IMR-90 (cell line): ENCODE measurements around the gene FAM78B. TPM values are rescaled to one million over a fixed set of nuclear protein-coding genes. Genes with fewer than 3 reads are reported as not detected.

Experiments
- ATAC-seq: fragments of 200-7000 bp; cut with Tn5 transposase; 2 replicates; pipeline ENCODE4 v1.9.1; 2020; ENCODE audit warnings: low read depth, mild to moderate bottlenecking, moderate library complexity
- BruUV-seq: library from RNA; stranded (reverse); fragments of 400-500 nt; replicated peaks from 2 replicates; lab custom pipeline; 2021; lab: Mats Ljungman, UMichigan
- CTCF ChIA-PET: fragments of 300-600 bp; formaldehyde crosslinking; extraction: SDS; loops from one replicate; lab custom pipeline; 2021; ENCODE audit warnings: antibody characterized with exemption; lab: Yijun Ruan, JAX
- POLR2A ChIA-PET: fragments of 300-600 bp; sonication (Branson Sonifier 250); formaldehyde crosslinking; loops from one replicate; lab custom pipeline; 2022; ENCODE audit warnings: antibody characterized with exemption; ENCODE audit not compliant: unreplicated experiment; lab: Charles Lee
- DNase-seq: peaks from one replicate; pipeline ENCODE4 v3.0.0; 2013
- H2AFZ ChIP-seq: replicated peaks from 2 replicates; pipeline ENCODE3; 2013; ENCODE audit warnings: low read length, mild to moderate bottlenecking; ENCODE audit not compliant: poor library complexity
- H2AK5ac ChIP-seq: 2 replicates; pipeline ENCODE4 v1.6.1; 2013; ENCODE audit warnings: low read depth, low read length, inconsistent platforms
- H2AK9ac ChIP-seq: replicated peaks from 2 replicates; pipeline ENCODE3; 2013; ENCODE audit warnings: mild to moderate bottlenecking, low read depth, low read length, moderate library complexity; ENCODE audit not compliant: poor library complexity
- H2BK120ac ChIP-seq: 2 replicates; pipeline ENCODE4 v1.6.1; 2013; ENCODE audit warnings: low read depth, low read length, inconsistent platforms
- H2BK15ac ChIP-seq: 3 replicates; pipeline ENCODE4 v1.6.1; 2013; ENCODE audit warnings: low read depth, low read length, inconsistent platforms
- H2BK20ac ChIP-seq: 2 replicates; pipeline ENCODE4 v1.6.1; 2013; ENCODE audit warnings: low read depth, mild to moderate bottlenecking, inconsistent platforms, low read length, moderate library complexity
- H2BK5ac ChIP-seq: 2 replicates; pipeline ENCODE4 v1.6.1; 2013; ENCODE audit warnings: mild to moderate bottlenecking, low read depth, low read length, inconsistent platforms; ENCODE audit not compliant: poor library complexity, severe bottlenecking
- H3K14ac ChIP-seq: replicated peaks from 2 replicates; pipeline ENCODE4 v1.6.1; 2013; ENCODE audit warnings: low read depth, low read length, inconsistent platforms
- H3K18ac ChIP-seq: 2 replicates; pipeline ENCODE4 v1.6.1; 2013; ENCODE audit warnings: low read depth, low read length, control low read depth
- H3K23ac ChIP-seq: 2 replicates; pipeline ENCODE4 v1.6.1; 2013; ENCODE audit warnings: low read depth, low read length, inconsistent platforms
- H3K27ac ChIP-seq: 2 replicates; pipeline ENCODE4 v1.5.1; 2013; ENCODE audit warnings: mild to moderate bottlenecking, control low read depth, low read length; ENCODE audit not compliant: insufficient read depth
- H3K27me3 ChIP-seq: 2 replicates; pipeline ENCODE4 v1.6.1; 2013; ENCODE audit warnings: low read length; ENCODE audit not compliant: control insufficient read depth, insufficient read depth
- H3K36me3 ChIP-seq: 2 replicates; pipeline ENCODE4 v1.6.1; 2013; ENCODE audit warnings: low read length, mixed read lengths; ENCODE audit not compliant: control insufficient read depth, insufficient read depth
- H3K4ac ChIP-seq: 2 replicates; pipeline ENCODE4 v1.6.1; 2013; ENCODE audit warnings: low read depth, low read length, inconsistent platforms
- H3K4me1 ChIP-seq: 2 replicates; pipeline ENCODE4 v1.6.1; 2013; ENCODE audit warnings: low read length, mixed read lengths; ENCODE audit not compliant: control insufficient read depth, insufficient read depth
- H3K4me2 ChIP-seq: 2 replicates; pipeline ENCODE4 v1.6.1; 2013; ENCODE audit warnings: low read depth, mild to moderate bottlenecking, control low read depth, low read length, moderate library complexity
- H3K4me3 ChIP-seq: 2 replicates; pipeline ENCODE4 v1.5.1; 2013; ENCODE audit warnings: low read depth, mild to moderate bottlenecking, control low read depth, low read length, moderate library complexity; ENCODE audit not compliant: insufficient read depth
- H3K56ac ChIP-seq: 2 replicates; pipeline ENCODE4 v1.6.1; 2013; ENCODE audit warnings: low read length, inconsistent platforms; ENCODE audit not compliant: insufficient read depth; ENCODE audit errors: extremely low read depth
- H3K79me1 ChIP-seq, 2 experiments: 2 replicates each; pipeline ENCODE4 v1.6.1; 2013; ENCODE audit warnings: low read length in 2 of 2, inconsistent platforms in 1 of 2, low read depth in 1 of 2
- H3K9ac ChIP-seq: 2 replicates; pipeline ENCODE4 v1.6.1; 2013; ENCODE audit warnings: low read depth, low read length, control low read depth
- H3K9me1 ChIP-seq: 2 replicates; pipeline ENCODE4 v1.6.1; 2013; ENCODE audit warnings: low read length, inconsistent platforms; ENCODE audit not compliant: insufficient read depth
- H3K9me3 ChIP-seq: 2 replicates; pipeline ENCODE4 v1.6.1; 2013; ENCODE audit warnings: low read length; ENCODE audit not compliant: control insufficient read depth, insufficient read depth
- H4K20me1 ChIP-seq: 2 replicates; pipeline ENCODE4 v1.6.1; 2013; ENCODE audit warnings: low read length, inconsistent platforms; ENCODE audit not compliant: insufficient read depth
- H4K5ac ChIP-seq: 2 replicates; pipeline ENCODE4 v1.6.1; 2013; ENCODE audit warnings: mild to moderate bottlenecking, low read depth, low read length, control low read depth
- H4K8ac ChIP-seq, 2 experiments: 2 replicates each; pipeline ENCODE4 v1.6.1; 2013; ENCODE audit warnings: low read depth in 2 of 2, low read length in 2 of 2, control low read depth in 1 of 2, inconsistent platforms in 1 of 2
- H4K91ac ChIP-seq: 2 replicates; pipeline ENCODE4 v1.6.1; 2013; ENCODE audit warnings: low read depth, low read length, inconsistent platforms; ENCODE audit not compliant: insufficient read depth
- BHLHE40 ChIP-seq: fragments of 150-350 bp; IDR thresholded peaks from 2 replicates; pipeline ENCODE4 v1.6.1; 2016; ENCODE audit warnings: mild to moderate bottlenecking, low read depth, low read length
- CEBPB ChIP-seq: IDR thresholded peaks from 2 replicates; pipeline ENCODE4 v1.6.1; 2012; ENCODE audit warnings: low read depth, low read length, improper control_type of control experiment
- CHD1 ChIP-seq: IDR thresholded peaks from 2 replicates; pipeline ENCODE4 v1.6.1; 2012; ENCODE audit warnings: low read depth, low read length, improper control_type of control experiment
- FOS ChIP-seq: fragments of 150-350 bp; IDR thresholded peaks from 2 replicates; pipeline ENCODE4 v1.6.1; 2016; ENCODE audit warnings: low read depth, low read length
- MAFK ChIP-seq: IDR thresholded peaks from 2 replicates; pipeline ENCODE4 v1.6.1; 2012; ENCODE audit warnings: low read depth, low read length, improper control_type of control experiment
- MAZ ChIP-seq: IDR thresholded peaks from 2 replicates; pipeline ENCODE4 v1.6.1; 2012; ENCODE audit warnings: low read depth, mild to moderate bottlenecking, low read length, improper control_type of control experiment, moderate library complexity, borderline replicate concordance
- MXI1 ChIP-seq: IDR thresholded peaks from 2 replicates; pipeline ENCODE4 v1.6.1; 2012; ENCODE audit warnings: low read depth, mild to moderate bottlenecking, low read length, moderate library complexity, borderline replicate concordance
- NFE2L2 ChIP-seq: fragments of 150-350 bp; IDR thresholded peaks from 2 replicates; pipeline ENCODE4 v1.6.1; 2016; ENCODE audit warnings: low read depth, mild to moderate bottlenecking, low read length
- POLR2A ChIP-seq: IDR thresholded peaks from 2 replicates; pipeline ENCODE4 v1.6.1; 2012; ENCODE audit warnings: mild to moderate bottlenecking, low read depth, low read length
- RAD21 ChIP-seq: IDR thresholded peaks from 2 replicates; pipeline ENCODE4 v1.6.1; 2012; ENCODE audit warnings: low read length, improper control_type of control experiment
- RCOR1 ChIP-seq: IDR thresholded peaks from 2 replicates; pipeline ENCODE4 v1.6.1; 2012; ENCODE audit warnings: mild to moderate bottlenecking, low read length, improper control_type of control experiment; ENCODE audit not compliant: insufficient replicate concordance
- RFX5 ChIP-seq: IDR thresholded peaks from 2 replicates; pipeline ENCODE4 v1.8.0; 2012; ENCODE audit warnings: low read depth, mild to moderate bottlenecking, low read length, moderate library complexity
- SMC3 ChIP-seq: fragments of 150-350 bp; IDR thresholded peaks from 2 replicates; pipeline ENCODE4 v1.6.1; 2016; ENCODE audit warnings: low read depth, mild to moderate bottlenecking, antibody characterized with exemption, low read length, moderate library complexity
- WGBS, 2 experiments: methylation state at CpG; one replicate each; pipeline versions ENCODE4 v1.1.5 to v1.1.7; 2013; ENCODE audit warnings: missing lambda C conversion rate in 2 of 2; ENCODE audit not compliant: insufficient read length in 1 of 2; ENCODE audit errors: extremely low coverage in 2 of 2; 5-methylcytosine and 5-hydroxymethylcytosine counted together
- dilution Hi-C: fragments of 300-500 bp; cut with HindIII; formaldehyde crosslinking; loops from one replicate; pipeline ENCODE4 v1.14.3; 2018; ENCODE audit warnings: low sequenced_read_pairs; ENCODE audit not compliant: unreplicated experiment
- in situ Hi-C: fragments of 300-500 bp; cut with MboI; formaldehyde crosslinking; loops from 3 replicates; pipeline ENCODE4 v1.14.3; 2019; ENCODE audit warnings: low sequenced_read_pairs, inconsistent platforms, mixed read lengths
- intact Hi-C: fragments of 100-400 bp; cut with micrococcal nuclease; formaldehyde crosslinking; loops from 2 replicates; pipeline ENCODE4 v1.10.0; 2022
- polyA plus RNA-seq, 3 experiments: library from polyadenylated mRNA; depleted of rRNA; stranded (reverse); fragments of >200 nt; gene quantifications; 2 replicates each; pipeline ENCODE4 v1.2.3, GENCODE V29; 2012; ENCODE audit warnings: low replicate concordance in 1 of 3
- total RNA-seq: library from RNA; depleted of rRNA; stranded (reverse); fragments of >200 nt; gene quantifications from 2 replicates; pipeline ENCODE4 v1.2.3, GENCODE V29; 2012
- TF ChIP-seq, protein P1 (sequence below): fragments of 150-350 bp; IDR thresholded peaks from 2 replicates; pipeline ENCODE4 v1.6.1; 2017; ENCODE audit warnings: mild to moderate bottlenecking, antibody characterized with exemption, low read length, low read depth
- TF ChIP-seq, protein P2 (sequence below): conservative IDR thresholded peaks from 2 replicates; pipeline ENCODE4 v1.5.1; 2012; ENCODE audit warnings: mild to moderate bottlenecking, low read depth, low read length, improper control_type of control experiment
- TF ChIP-seq, protein P3 (sequence below): fragments of 150-350 bp; IDR thresholded peaks from 2 replicates; pipeline ENCODE4 v1.6.1; 2016; ENCODE audit warnings: low read depth, mild to moderate bottlenecking, low read length, moderate library complexity, borderline replicate concordance

The FAM78B gene
- total and polyA plus RNA-seq, 2 of the 4 experiments (the other 2 are of a cell fraction), result under 0.01 to 0.12 TPM

DNA sequence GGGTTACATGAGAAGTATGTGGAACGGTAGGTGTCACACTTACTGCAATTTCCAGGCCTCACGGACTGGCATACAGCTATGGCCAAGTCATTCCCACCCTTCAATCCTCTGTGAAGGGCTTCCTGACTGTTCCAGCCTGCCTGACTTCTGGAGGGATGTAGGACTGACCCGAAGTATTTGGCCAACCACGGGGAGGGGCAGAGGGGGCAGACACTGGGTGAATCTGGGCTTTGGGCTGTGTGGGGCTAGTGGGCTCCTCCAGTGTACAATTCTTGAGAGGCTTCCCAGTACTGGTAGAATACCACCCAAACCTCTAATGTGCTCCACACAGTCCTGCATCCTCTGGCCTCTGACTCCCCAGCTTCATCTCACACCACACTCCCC lies 78.2 kb downstream of the FAM78B start:
- Histone ChIP-seq H4K8ac (no peak overlapping the region), H2BK120ac (no peak overlapping the region), H3K27ac (no peak overlapping the region), H2AFZ (no peak overlapping the region), H3K27me3 (no peaks in the 10 kb centered on the region), H4K20me1 (no peaks in the 10 kb centered on the region), H3K9ac (no peak overlapping the region), H2BK15ac (no peak overlapping the region), H4K5ac (no peak overlapping the region), H3K4me1 (no peaks in the 10 kb centered on the region), H2BK5ac (no peak overlapping the region), H2AK9ac (no peak overlapping the region), H3K4ac (no peak overlapping the region), H2AK5ac (no peak overlapping the region), H3K9me3 (peaks cover 26% of the 10 kb centered on the region), H2BK20ac (no peak overlapping the region), H3K9me1 (no peaks in the 10 kb centered on the region), H3K56ac (no peak overlapping the region), H3K4me3 (no peak overlapping the region), H3K4me2 (no peak overlapping the region), H4K91ac (no peak overlapping the region), H3K18ac (no peak overlapping the region), H3K79me1 (no peaks in the 10 kb centered on the region), H3K23ac (no peak overlapping the region), H3K36me3 (no peaks in the 10 kb centered on the region), H3K14ac (no peak overlapping the region)
- dilution Hi-C loops (no loop called here), in situ Hi-C loops (no loop called here), intact Hi-C loops (no loop called here)
- ATAC-seq, result no peak
- POLR2A ChIA-PET, result no interaction called here
- CTCF ChIA-PET, result no interaction called here
- no peak for DNase-seq
- BruUV-seq, result no TSS peak
- TF ChIP-seq SMC3, result no peak
- TF ChIP-seq MXI1, result no peak
- TF ChIP-seq NFE2L2, result no peak
- TF ChIP-seq MAFK, result no peak
- TF ChIP-seq RFX5, result no peak
- TF ChIP-seq, protein P1, sequence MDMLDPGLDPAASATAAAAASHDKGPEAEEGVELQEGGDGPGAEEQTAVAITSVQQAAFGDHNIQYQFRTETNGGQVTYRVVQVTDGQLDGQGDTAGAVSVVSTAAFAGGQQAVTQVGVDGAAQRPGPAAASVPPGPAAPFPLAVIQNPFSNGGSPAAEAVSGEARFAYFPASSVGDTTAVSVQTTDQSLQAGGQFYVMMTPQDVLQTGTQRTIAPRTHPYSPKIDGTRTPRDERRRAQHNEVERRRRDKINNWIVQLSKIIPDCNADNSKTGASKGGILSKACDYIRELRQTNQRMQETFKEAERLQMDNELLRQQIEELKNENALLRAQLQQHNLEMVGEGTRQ, result no peak
- TF ChIP-seq POLR2A, result no peak
- no peak for TF ChIP-seq CHD1
- TF ChIP-seq FOS, result no peak
- TF ChIP-seq RCOR1, result no peak
- TF ChIP-seq, protein P2, sequence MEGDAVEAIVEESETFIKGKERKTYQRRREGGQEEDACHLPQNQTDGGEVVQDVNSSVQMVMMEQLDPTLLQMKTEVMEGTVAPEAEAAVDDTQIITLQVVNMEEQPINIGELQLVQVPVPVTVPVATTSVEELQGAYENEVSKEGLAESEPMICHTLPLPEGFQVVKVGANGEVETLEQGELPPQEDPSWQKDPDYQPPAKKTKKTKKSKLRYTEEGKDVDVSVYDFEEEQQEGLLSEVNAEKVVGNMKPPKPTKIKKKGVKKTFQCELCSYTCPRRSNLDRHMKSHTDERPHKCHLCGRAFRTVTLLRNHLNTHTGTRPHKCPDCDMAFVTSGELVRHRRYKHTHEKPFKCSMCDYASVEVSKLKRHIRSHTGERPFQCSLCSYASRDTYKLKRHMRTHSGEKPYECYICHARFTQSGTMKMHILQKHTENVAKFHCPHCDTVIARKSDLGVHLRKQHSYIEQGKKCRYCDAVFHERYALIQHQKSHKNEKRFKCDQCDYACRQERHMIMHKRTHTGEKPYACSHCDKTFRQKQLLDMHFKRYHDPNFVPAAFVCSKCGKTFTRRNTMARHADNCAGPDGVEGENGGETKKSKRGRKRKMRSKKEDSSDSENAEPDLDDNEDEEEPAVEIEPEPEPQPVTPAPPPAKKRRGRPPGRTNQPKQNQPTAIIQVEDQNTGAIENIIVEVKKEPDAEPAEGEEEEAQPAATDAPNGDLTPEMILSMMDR, result no peak
- no peak for TF ChIP-seq RAD21
- TF ChIP-seq, protein P3, sequence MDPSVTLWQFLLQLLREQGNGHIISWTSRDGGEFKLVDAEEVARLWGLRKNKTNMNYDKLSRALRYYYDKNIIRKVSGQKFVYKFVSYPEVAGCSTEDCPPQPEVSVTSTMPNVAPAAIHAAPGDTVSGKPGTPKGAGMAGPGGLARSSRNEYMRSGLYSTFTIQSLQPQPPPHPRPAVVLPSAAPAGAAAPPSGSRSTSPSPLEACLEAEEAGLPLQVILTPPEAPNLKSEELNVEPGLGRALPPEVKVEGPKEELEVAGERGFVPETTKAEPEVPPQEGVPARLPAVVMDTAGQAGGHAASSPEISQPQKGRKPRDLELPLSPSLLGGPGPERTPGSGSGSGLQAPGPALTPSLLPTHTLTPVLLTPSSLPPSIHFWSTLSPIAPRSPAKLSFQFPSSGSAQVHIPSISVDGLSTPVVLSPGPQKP, result no peak
- no peak for TF ChIP-seq BHLHE40
- no peak for TF ChIP-seq MAZ
- TF ChIP-seq CEBPB, result no peak
- WGBS, 2 experiments, result 30% methylated on average over 2 of the region's 4 CpGs; no CpG with 5 or more reads in 1 of the 2 experiments
